ENCODE measurements around the gene TSPAN18. TPM values are rescaled to one million over a fixed set of nuclear protein-coding genes. Genes with fewer than 3 reads are reported as not detected.
A peak's percentile ranks its signal among the peaks of the same experiment; 100 is the strongest.

TSPAN18 gene
- polyA plus RNA-seq, 1 donor, result 44.4 TPM

DNA sequence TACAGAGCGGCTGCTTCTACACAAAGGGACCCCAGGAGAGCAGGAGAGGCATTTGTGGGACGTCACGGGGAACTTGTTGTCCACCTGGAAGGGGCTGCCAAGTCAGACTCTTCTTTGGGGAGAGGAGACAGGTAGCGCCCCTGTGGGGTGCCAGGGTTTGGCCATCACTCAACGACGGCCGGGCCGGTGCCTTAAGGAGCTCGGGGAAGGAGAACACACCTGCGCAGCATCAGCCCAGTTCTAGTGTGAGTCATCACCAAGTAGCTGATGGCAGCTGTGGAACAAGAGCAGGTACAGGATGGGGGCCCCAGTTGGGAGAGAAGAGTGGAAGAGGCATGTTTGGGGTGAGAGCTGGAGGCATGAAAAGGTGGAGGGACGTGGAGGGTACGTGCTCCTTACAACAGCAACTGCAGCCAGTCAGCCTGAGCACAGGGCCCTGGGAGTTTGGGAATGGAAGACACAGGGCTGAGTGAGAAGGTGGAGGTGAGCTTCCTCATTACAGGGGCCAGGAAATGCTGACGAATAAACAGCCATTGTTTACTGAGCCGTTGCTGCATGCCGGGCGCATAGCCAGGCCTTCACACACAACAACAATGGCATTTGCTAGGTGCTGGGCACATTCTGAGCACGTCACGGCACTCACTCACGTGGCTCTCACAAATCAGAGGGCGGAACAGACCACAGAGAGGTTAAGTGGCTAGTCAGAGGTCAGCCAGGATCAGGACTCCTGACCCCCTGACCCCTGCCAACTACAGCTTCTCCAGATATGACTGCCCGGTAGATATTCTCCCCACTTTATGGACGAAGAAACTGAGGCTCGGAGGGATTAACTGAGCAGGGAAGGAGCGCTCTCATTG is 253.0 kb downstream of the TSPAN18 start:
- peak; percentile 28 for DNase-seq

GRCh38 chr11:44980533-44981427 is 254.0 kb downstream of the TSPAN18 start:
- DNase-seq, result no peak

Other genes with a start within 250 kb of the TSPAN18 start
- 11.4 TPM for gene CD82, start 161.3 kb upstream of the TSPAN18 start, polyA plus RNA-seq (ENCODE audit: insufficient read length)
- 63.5 TPM for gene TP53I11, start 223.9 kb downstream of the TSPAN18 start, polyA plus RNA-seq (ENCODE audit: insufficient read length)

Measured in left kidney (tissue), 2 donors.